Dermis microvascular lymphatic vessel endothelial cell (primary cell): Measurements from ENCODE around the gene EFCAB13. TPM values are rescaled to one million over a fixed set of nuclear protein-coding genes. Genes with fewer than 3 reads are reported as not detected.

Experiments
- DNase-seq, 2 donors: peaks; one replicate each; pipeline versions ENCODE4 v3.0.0 to v3.0.0-alpha.2; 2010; ENCODE audit warnings: low read depth in 2 of 2
- total RNA-seq: library from RNA; depleted of rRNA; stranded (reverse); fragments of >200 nt; gene quantifications from 2 replicates; pipeline ENCODE4 v1.2.1, GENCODE V29; 2014

The EFCAB13 gene
- total RNA-seq, 1 donor from 2014 or later, result 2.3 TPM

- no peak for DNase-seq
Measured at GRCh38 chr17:47291242-47291873, 32.4 kb upstream of the EFCAB13 start.

- no peak for DNase-seq
Measured at GRCh38 chr17:47292206-47292605, 31.5 kb upstream of the EFCAB13 start.

- DNase-seq, result no peak
Measured at GRCh38 chr17:47295037-47295873, 28.5 kb upstream of the EFCAB13 start.

- DNase-seq, result no peak
Measured at GRCh38 chr17:47295874-47296255, 27.9 kb upstream of the EFCAB13 start.

- DNase-seq, result no peak
Measured at GRCh38 chr17:47297661-47298400, 25.9 kb upstream of the EFCAB13 start.

- no peak for DNase-seq
Measured at GRCh38 chr17:47298712-47299111, 25.0 kb upstream of the EFCAB13 start.

- DNase-seq, result no peak
Measured at GRCh38 chr17:47299239-47299910, 24.4 kb upstream of the EFCAB13 start.

- DNase-seq, result no peak
Measured at GRCh38 chr17:47300718-47301117, 23.0 kb upstream of the EFCAB13 start.

- no peak for DNase-seq
Measured at GRCh38 chr17:47301161-47301560, 22.6 kb upstream of the EFCAB13 start.

- DNase-seq, result no peak
Measured at GRCh38 chr17:47301831-47302230, 21.9 kb upstream of the EFCAB13 start.

- DNase-seq, result peak; percentile 15 to 25
Measured at GRCh38 chr17:47304186-47304585, 19.6 kb upstream of the EFCAB13 start.

- peak; percentile 27 to 95 for DNase-seq
Measured at GRCh38 chr17:47305302-47305923, 18.3 kb upstream of the EFCAB13 start.

- DNase-seq, result no peak
Measured at GRCh38 chr17:47310186-47310733, 13.5 kb upstream of the EFCAB13 start.

- DNase-seq, result no peak
Measured at GRCh38 chr17:47311420-47311819, 12.3 kb upstream of the EFCAB13 start.

- peak; percentile 75 to 88 for DNase-seq
Measured at GRCh38 chr17:47315451-47316266, 8.1 kb upstream of the EFCAB13 start.

- DNase-seq, result peak; percentile 63 to 65
Measured at GRCh38 chr17:47316311-47316710, 7.4 kb upstream of the EFCAB13 start.

GRCh38 chr17:47317119-47317518, 6.6 kb upstream of the EFCAB13 start:
- DNase-seq, result no peak

- no peak for DNase-seq
Measured at GRCh38 chr17:47318197-47318918, 5.4 kb upstream of the EFCAB13 start.

GRCh38 chr17:47320879-47321502, 2.8 kb upstream of the EFCAB13 start:
- no peak for DNase-seq
